Measurements from ENCODE around the gene ADARB1. TPM values are rescaled to one million over a fixed set of nuclear protein-coding genes. Genes with fewer than 3 reads are reported as not detected.

The ADARB1 gene
- polyA plus RNA-seq, 1 of the 3 experiments (the other 2 are of a cell fraction): 7.8 TPM

- TF ChIP-seq MEF2A (IDR thresholded peaks at IDR 0.05; ENCODE audit: borderline replicate concordance, low read depth) (no peak), PBX3 (IDR thresholded peaks at IDR 0.05) (no peak)
Observed at GRCh38 chr21:45220714-45221490, 146.5 kb downstream of the ADARB1 start (continued).

- Histone ChIP-seq H3K9ac (no peak overlapping the region), H2AFZ (ENCODE audit: low read depth) (no peak overlapping the region), H3K9me3 (no peaks in the 10 kb centered on the region), H3K27me3 (ENCODE audit: insufficient read depth) (no peaks in the 10 kb centered on the region), H3K79me2 (ENCODE audit: insufficient read depth) (no peaks in the 10 kb centered on the region), H3K4me3 (ENCODE audit: low read depth in 2 of 2, low read length in 1 of 2) (no peak overlapping the region), H3K9me2 (no peaks in the 10 kb centered on the region), H3F3A (replicated peaks; ENCODE audit: insufficient read depth) (no peaks in the 10 kb centered on the region), H4K20me1 (ENCODE audit: insufficient read depth) (no peaks in the 10 kb centered on the region), H3K27ac (ENCODE audit: low read depth in 2 of 2, low read length in 1 of 2) (no peak overlapping the region), H3K4me1 (ENCODE audit: control insufficient read depth in 1 of 2, insufficient read depth in 2 of 2, low read depth in 1 of 2, low read length in 1 of 2) (peaks cover 0 to 3% of the 10 kb centered on the region in 2 experiments; a peak in 1 of 4 replicates), H3K36me3 (replicated peaks in 1 of 2; ENCODE audit: control insufficient read depth in 1 of 2, insufficient read depth in 2 of 2, low read length in 1 of 2) (peaks cover 3 to 8% of the 10 kb centered on the region in 2 experiments), H3K4me2 (no peak overlapping the region)
- CTCF ChIA-PET: no interaction called here
- no peak for TF ChIP-seq TCF12 (IDR thresholded peaks at IDR 0.05)
- POLR2A ChIA-PET: interaction anchor here (0.5 kb wide), 1 partner anchor 615 kb away, joined by 4 read pairs; no protein-coding TSS in a partner anchor
- 91% methylated on average over 12 of the region's 15 CpGs for WGBS (ENCODE audit: low lambda C conversion rate)
- DNase-seq: no peak
Observed at GRCh38 chr21:45222001-45222400, 147.6 kb downstream of the ADARB1 start.

DNA sequence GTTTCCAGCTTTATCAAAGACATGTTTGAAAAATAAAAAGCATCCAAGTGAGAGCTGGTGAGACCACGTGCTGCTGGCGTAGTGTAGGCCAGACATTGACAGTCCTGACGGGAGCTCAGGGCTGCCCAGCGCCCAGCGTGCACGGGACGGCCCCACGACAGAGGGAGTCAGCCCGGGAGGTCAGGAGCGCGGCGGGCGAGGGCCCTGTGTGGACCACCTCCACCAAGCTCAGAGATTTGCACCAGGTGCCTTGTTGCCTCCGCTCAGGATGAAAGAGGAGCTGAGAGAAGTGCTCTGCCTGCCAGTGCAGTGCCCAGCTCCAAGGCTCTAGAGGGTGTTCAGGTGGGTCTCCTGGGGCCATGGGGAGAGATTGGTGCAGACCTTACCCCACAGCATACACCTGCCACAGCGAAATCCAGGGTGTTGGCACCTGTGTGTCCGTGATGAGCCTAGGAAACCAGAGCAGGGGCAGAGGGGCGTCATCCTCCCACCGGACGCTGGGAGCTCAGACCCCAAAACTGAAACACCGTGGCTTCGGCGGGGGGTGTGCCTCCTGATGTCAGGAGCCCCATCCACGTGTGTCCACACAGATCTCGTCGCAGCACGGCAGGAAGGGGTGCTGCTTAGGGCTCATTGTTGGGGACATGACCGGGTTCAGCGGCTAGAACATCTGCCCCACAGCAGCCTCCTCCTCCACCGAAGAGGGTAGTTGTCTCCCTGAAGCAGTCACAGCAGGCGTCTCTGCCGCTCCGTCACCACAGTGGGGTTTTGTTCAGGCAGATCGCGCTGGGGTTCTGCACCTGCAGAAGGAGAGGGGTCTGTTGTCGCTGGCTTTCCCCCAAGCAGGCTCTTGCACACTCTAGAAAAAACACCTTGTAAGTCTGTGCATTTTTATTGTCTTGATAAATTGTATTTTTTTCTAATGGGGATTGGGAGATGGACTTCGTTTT lies 149.1 kb downstream of the ADARB1 start:
- CTCF ChIA-PET: interaction anchor here (0.8 to 1.5 kb wide), 7 partner anchors 12 to 255 kb away, joined by 3 to 7 read pairs (median 3); no protein-coding TSS in a partner anchor
- Histone ChIP-seq H3K4me3 (ENCODE audit: low read depth in 2 of 2, low read length in 1 of 2) (no peak overlapping the region), H4K20me1 (ENCODE audit: insufficient read depth) (peaks cover 7% of the 10 kb centered on the region), H3K4me1 (ENCODE audit: control insufficient read depth in 1 of 2, insufficient read depth in 2 of 2, low read depth in 1 of 2, low read length in 1 of 2) (peaks cover 7 to 13% of the 10 kb centered on the region in 2 experiments; a peak in 2 of 4 replicates), H2AFZ (ENCODE audit: low read depth) (no peak overlapping the region), H3K9ac (no peak overlapping the region), H3K4me2 (no peak overlapping the region), H3K9me2 (no peaks in the 10 kb centered on the region), H3K9me3 (no peaks in the 10 kb centered on the region), H3K27me3 (ENCODE audit: insufficient read depth) (no peaks in the 10 kb centered on the region), H3K27ac (ENCODE audit: low read depth in 2 of 2, low read length in 1 of 2) (no peak overlapping the region), H3K36me3 (replicated peaks in 1 of 2; ENCODE audit: control insufficient read depth in 1 of 2, insufficient read depth in 2 of 2, low read length in 1 of 2) (peaks cover 0 to 3% of the 10 kb centered on the region in 2 experiments), H3K79me2 (ENCODE audit: insufficient read depth) (no peaks in the 10 kb centered on the region), H3F3A (replicated peaks; ENCODE audit: insufficient read depth) (peaks cover 12% of the 10 kb centered on the region)
- no peak for DNase-seq
- POLR2A ChIA-PET: no interaction called here
- TF ChIP-seq SMC3 (IDR thresholded peaks at IDR 0.05; ENCODE audit: low read depth, low read length): no peak
- TF ChIP-seq REST (IDR thresholded peaks at IDR 0.05; ENCODE audit: low read depth, low read length): no peak
- no peak for TF ChIP-seq GATA2 (CRISPR knock-in tag; IDR thresholded peaks at IDR 0.05)
- TF ChIP-seq RAD21 (IDR thresholded peaks at IDR 0.05; ENCODE audit: low read length): no peak
- no peak for TF ChIP-seq USF2 (IDR thresholded peaks at IDR 0.05; ENCODE audit: borderline replicate concordance, low read depth, low read length)
- 94% methylated on average over 24 of the region's 36 CpGs for WGBS (ENCODE audit: low lambda C conversion rate)
